ENCODE results near the gene GPBP1.

GPBP1 gene

GRCh38 chr5:57173319-57174127, at the start of gene GPBP1:
TSS of gene GPBP1 (plus strand) at chr5:57174059. CDS start at chr5:57214131, 40,072 bp downstream.
- no peak for TF ChIP-seq CTCF (conservative IDR thresholded peaks at IDR 0.05)
- H3K27ac ChIP-seq: peak within 1 kb of the TSS; percentile 99

- no peak overlapping the region for H3K27ac ChIP-seq
- no peak for TF ChIP-seq CTCF (conservative IDR thresholded peaks at IDR 0.05)
Measured at GRCh38 chr5:57128325-57128724, 45.5 kb upstream of the GPBP1 start.

- H3K27ac ChIP-seq: no peak overlapping the region
- no peak for TF ChIP-seq CTCF (conservative IDR thresholded peaks at IDR 0.05)
Measured at GRCh38 chr5:57133574-57133973, 40.3 kb upstream of the GPBP1 start.

- no peak for TF ChIP-seq CTCF (conservative IDR thresholded peaks at IDR 0.05)
- H3K27ac ChIP-seq: no peak overlapping the region
Measured at GRCh38 chr5:57137401-57137800, 36.5 kb upstream of the GPBP1 start.

- no peak for TF ChIP-seq CTCF (conservative IDR thresholded peaks at IDR 0.05)
- H3K27ac ChIP-seq: no peak overlapping the region
Measured at GRCh38 chr5:57152316-57152715, 21.5 kb upstream of the GPBP1 start.

GRCh38 chr5:57155033-57155432, 18.8 kb upstream of the GPBP1 start:
- no peak overlapping the region for H3K27ac ChIP-seq
- no peak for TF ChIP-seq CTCF (conservative IDR thresholded peaks at IDR 0.05)

GRCh38 chr5:57157131-57157530, 16.7 kb upstream of the GPBP1 start:
- no peak overlapping the region for H3K27ac ChIP-seq
- TF ChIP-seq CTCF (conservative IDR thresholded peaks at IDR 0.05): no peak
